Kidney (tissue), 14 donors: ENCODE data around the gene SMTNL2. TPM values are rescaled to one million over a fixed set of nuclear protein-coding genes. Genes with fewer than 3 reads are reported as not detected.
A peak's percentile ranks its signal among the peaks of the same experiment; 100 is the strongest.
"Not testable (repeated sequence)": the region's sequence is repeated elsewhere in the genome, so short reads cannot be mapped to it uniquely, and the experiment has no call there.

Experiments used
- DNase-seq, 5 donors: peaks; one replicate each; pipeline ENCODE4 v3.0.0-alpha.2; 2013 to 2020
- FAIRE-seq: peaks from 2 replicates; lab custom pipeline; 2012; peaks lifted over from hg19 to GRCh38; lab: Jason Lieb, UNC
- H3K27ac ChIP-seq, 2 donors: one replicate each; pipeline ENCODE4 v1.7.0; 2013; ENCODE audit warnings: low read depth in 2 of 2, low read length in 2 of 2, inconsistent platforms in 1 of 2
- H3K27me3 ChIP-seq: one replicate; pipeline ENCODE4 v1.7.1; 2013; ENCODE audit warnings: low read length, inconsistent platforms; ENCODE audit not compliant: control insufficient read depth, insufficient read depth
- H3K36me3 ChIP-seq, 3 donors: one replicate each; pipeline versions ENCODE4 v1.7.0 to v1.7.1; 2013; ENCODE audit warnings: low read length in 3 of 3, control low read depth in 1 of 3, inconsistent platforms in 1 of 3; ENCODE audit not compliant: insufficient read depth in 3 of 3, control insufficient read depth in 2 of 3
- H3K4me1 ChIP-seq, 3 donors: one replicate each; pipeline versions ENCODE4 v1.7.0 to v1.7.1; 2013; ENCODE audit warnings: low read length in 3 of 3, inconsistent platforms in 1 of 3, low read depth in 1 of 3; ENCODE audit not compliant: control insufficient read depth in 2 of 3, insufficient read depth in 2 of 3
- H3K4me3 ChIP-seq, 3 donors: one replicate each; pipeline versions ENCODE4 v1.7.0 to v1.8.1; 2013; ENCODE audit warnings: low read length in 3 of 3, control low read depth in 1 of 3, inconsistent platforms in 1 of 3
- H3K9ac ChIP-seq, 3 donors: one replicate each; pipeline versions ENCODE4 v1.7.0 to v1.7.1; 2013; ENCODE audit warnings: low read length in 3 of 3, control low read depth in 1 of 3, inconsistent platforms in 1 of 3
- H3K9me3 ChIP-seq, 3 donors: one replicate each; pipeline versions ENCODE4 v1.7.0 to v1.7.1; 2013; ENCODE audit warnings: low read length in 3 of 3, control low read depth in 1 of 3, inconsistent platforms in 1 of 3; ENCODE audit not compliant: control insufficient read depth in 2 of 3, insufficient read depth in 1 of 3
- intact Hi-C: fragments of 100-400 bp; cut with DNase I; formaldehyde crosslinking; loops from one replicate; pipeline ENCODE4 v1.11.1; 2022
- polyA plus RNA-seq: library from polyadenylated mRNA; stranded (reverse); fragments of 350-450 nt; fragmentation: Illumina TruSeq; extraction: RNeasy Lipid Tissue Mini Kit (QIAGEN cat#74804); gene quantifications from one replicate; pipeline ENCODE4 v1.2.3, GENCODE V29; 2014; ENCODE audit warnings: low read depth, low replicate concordance; ENCODE audit not compliant: insufficient read depth
- total RNA-seq: library from RNA; stranded (reverse); fragmentation: NEBNext Ultra II Directional; extraction: Animal tissue kit (Norgen Biotek cat#: 25700); gene quantifications from one replicate; pipeline ENCODE4 v1.2.1, GENCODE V29; 2021
- TF ChIP-seq, protein P1 (sequence below): IDR thresholded peaks from 3 replicates; pipeline ENCODE4 v1.5.1; 2012; ENCODE audit warnings: mild to moderate bottlenecking, moderate library complexity, borderline replicate concordance; ENCODE audit not compliant: insufficient read depth; ENCODE audit errors: extremely low read depth
- donor health status: control.
- donor health status: control.
- donor health status: control.
- donor health status: control.
- donor health status: control.
- donor health status: DM: yes; HTN: yes; CAD: no.
- donor health status: Normal renal cell carcinoma (clear cell type).

Gene SMTNL2
- total and polyA plus RNA-seq, 2 donors from 2014 or later, result 25.6 to 58.1 TPM

DNA sequence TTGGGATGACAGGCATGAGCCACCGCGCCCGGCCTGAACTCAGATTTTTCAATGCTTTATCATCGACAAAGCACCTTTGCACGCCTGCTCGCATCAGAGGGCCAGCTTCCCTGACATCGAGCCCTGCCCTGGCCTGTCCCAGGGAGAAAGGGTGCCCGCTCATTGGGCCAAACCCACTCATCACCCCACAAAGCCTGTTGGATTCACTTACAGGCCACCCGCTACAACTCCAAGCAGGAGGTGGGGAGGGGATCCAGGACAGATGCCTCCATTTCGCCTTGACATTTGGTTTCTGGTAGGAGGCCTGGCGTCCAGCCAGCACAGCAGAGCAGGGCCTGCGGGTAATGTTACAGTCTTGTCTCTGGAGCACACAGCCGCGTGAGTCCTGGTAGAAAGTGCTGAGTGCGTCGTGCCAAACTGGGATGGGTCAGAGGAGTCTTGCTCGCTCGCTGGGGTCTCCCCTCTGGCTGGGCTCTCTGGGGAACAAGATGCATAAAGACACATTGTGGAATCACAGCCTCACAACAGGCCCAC lies 19.8 kb downstream of the SMTNL2 start:
- no peaks in the 10 kb centered on the region for H3K9me3 ChIP-seq
- no peaks in the 10 kb centered on the region for H3K27me3 ChIP-seq
- H3K27ac ChIP-seq, result peak overlapping the region in 1 of 2 donors; percentile 41
- H3K9ac ChIP-seq, result no peak overlapping the region
- H3K36me3 ChIP-seq, result peaks cover 0 to 22% (median 0%) of the 10 kb centered on the region in 3 donors
- intact Hi-C loops, result no loop called here
- FAIRE-seq (no peak), DNase-seq (peak in 4 of 5 donors; percentile 68 to 87 (median 82))
- TF ChIP-seq, protein P1, sequence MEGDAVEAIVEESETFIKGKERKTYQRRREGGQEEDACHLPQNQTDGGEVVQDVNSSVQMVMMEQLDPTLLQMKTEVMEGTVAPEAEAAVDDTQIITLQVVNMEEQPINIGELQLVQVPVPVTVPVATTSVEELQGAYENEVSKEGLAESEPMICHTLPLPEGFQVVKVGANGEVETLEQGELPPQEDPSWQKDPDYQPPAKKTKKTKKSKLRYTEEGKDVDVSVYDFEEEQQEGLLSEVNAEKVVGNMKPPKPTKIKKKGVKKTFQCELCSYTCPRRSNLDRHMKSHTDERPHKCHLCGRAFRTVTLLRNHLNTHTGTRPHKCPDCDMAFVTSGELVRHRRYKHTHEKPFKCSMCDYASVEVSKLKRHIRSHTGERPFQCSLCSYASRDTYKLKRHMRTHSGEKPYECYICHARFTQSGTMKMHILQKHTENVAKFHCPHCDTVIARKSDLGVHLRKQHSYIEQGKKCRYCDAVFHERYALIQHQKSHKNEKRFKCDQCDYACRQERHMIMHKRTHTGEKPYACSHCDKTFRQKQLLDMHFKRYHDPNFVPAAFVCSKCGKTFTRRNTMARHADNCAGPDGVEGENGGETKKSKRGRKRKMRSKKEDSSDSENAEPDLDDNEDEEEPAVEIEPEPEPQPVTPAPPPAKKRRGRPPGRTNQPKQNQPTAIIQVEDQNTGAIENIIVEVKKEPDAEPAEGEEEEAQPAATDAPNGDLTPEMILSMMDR, result no peak
- peaks cover 10 to 23% (median 18%) of the 10 kb centered on the region in 3 donors for H3K4me1 ChIP-seq
- H3K4me3 ChIP-seq, result no peak overlapping the region

- not testable (repeated sequence) for H3K4me3 ChIP-seq, H3K27ac ChIP-seq, H3K9ac ChIP-seq
Observed at GRCh38 chr17:4604736-4605135, 20.4 kb downstream of the SMTNL2 start.

GRCh38 chr17:4605826-4606225 lies 21.5 kb downstream of the SMTNL2 start:
- Histone ChIP-seq H3K9ac (no peak overlapping the region), H3K4me1 (peaks cover 10 to 23% (median 23%) of the 10 kb centered on the region in 3 donors), H3K4me3 (no peak overlapping the region), H3K36me3 (peaks cover 0 to 14% (median 0%) of the 10 kb centered on the region in 3 donors), H3K27ac (peak overlapping the region in 1 of 2 donors; percentile 16), H3K9me3 (no peaks in the 10 kb centered on the region), H3K27me3 (no peaks in the 10 kb centered on the region)
- TF ChIP-seq, protein P1, result no peak
- peak in 2 of 5 donors; percentile 61 to 77 for DNase-seq
- no peak for FAIRE-seq
- intact Hi-C loops, result no loop called here

More at GRCh38 chr17:4604736-4605135, 20.4 kb downstream of the SMTNL2 start:
- H3K27me3 ChIP-seq, H3K9me3 ChIP-seq, FAIRE-seq, intact Hi-C loops: not testable (repeated sequence)
- H3K4me1 ChIP-seq, result peaks cover 10 to 23% (median 18%) of the 10 kb centered on the region in 3 donors
- DNase-seq, result peak in 1 of 5 donors; percentile 46
- H3K36me3 ChIP-seq, result peaks cover 0 to 17% (median 0%) of the 10 kb centered on the region in 3 donors

GRCh38 chr17:4607261-4607741 lies 23.0 kb downstream of the SMTNL2 start:
- H3K4me1 ChIP-seq, result peaks cover 10 to 23% (median 23%) of the 10 kb centered on the region in 3 donors
- H3K4me3 ChIP-seq, result peak overlapping the region in 2 of 3 donors; percentile 30
- H3K9ac ChIP-seq, result peak overlapping the region in 1 of 3 donors; percentile 35
- no peak for FAIRE-seq
- H3K27me3 ChIP-seq, result no peaks in the 10 kb centered on the region
- peaks cover 0 to 12% (median 0%) of the 10 kb centered on the region in 3 donors for H3K36me3 ChIP-seq
- DNase-seq, result peak in 4 of 5 donors; percentile 55 to 75 (median 65)
- no peaks in the 10 kb centered on the region for H3K9me3 ChIP-seq
- intact Hi-C loops, result no loop called here
- TF ChIP-seq, protein P1, result no peak
- H3K27ac ChIP-seq, result peak overlapping the region; percentile 40 to 54
